ENCODE results near the gene ASAP2. TPM values are rescaled to one million over a fixed set of nuclear protein-coding genes. Genes with fewer than 3 reads are reported as not detected.

The ASAP2 gene
- total RNA-seq, 1 experiment from 2014 or later: 12.6 TPM

GRCh38 chr2:9239616-9240015, 33.0 kb downstream of the ASAP2 start:
- no CpG with 5 or more reads among the region's 5 CpGs for WGBS (ENCODE audit: extremely low coverage, insufficient read length, low lambda C conversion rate)
- TF ChIP-seq CTCF (conservative IDR thresholded peaks at IDR 0.05): no peak
- no peak overlapping the region for H3K27ac ChIP-seq (ENCODE audit: insufficient read length, low read depth, low read length)

More at GRCh38 chr2:9239616-9240015, 33.0 kb downstream of the ASAP2 start:
- Histone ChIP-seq H2BK20ac (ENCODE audit: low read depth, low read length, poor library complexity, severe bottlenecking) (no peak overlapping the region), H3K23ac (ENCODE audit: insufficient read length, low read depth, low read length) (no peak overlapping the region), H3K18ac (ENCODE audit: insufficient read length, low read depth, low read length) (no peak overlapping the region), H3T11ph (ENCODE audit: low read length) (no peak overlapping the region), H3K14ac (ENCODE audit: insufficient read depth, low read length) (no peak overlapping the region), H3K23me2 (ENCODE audit: insufficient read length, low read depth, low read length, poor library complexity, severe bottlenecking) (no peaks in the 10 kb centered on the region), H4K5ac (ENCODE audit: insufficient read length, low read depth, low read length) (no peak overlapping the region), H3K9ac (ENCODE audit: extremely low read depth, insufficient read length, low read length) (no peak overlapping the region), H2AFZ (ENCODE audit: low read length) (no peak overlapping the region), H2BK15ac (ENCODE audit: low read depth, low read length) (no peak overlapping the region), H4K8ac (replicated peaks; ENCODE audit: insufficient read length, low read depth, low read length) (no peak overlapping the region), H2AK5ac (ENCODE audit: insufficient read length, low read length) (no peak overlapping the region), H2BK12ac (ENCODE audit: insufficient read length, low read depth, low read length) (no peak overlapping the region), H3K79me1 (ENCODE audit: insufficient read depth, low read depth, low read length, poor library complexity, severe bottlenecking) (no peaks in the 10 kb centered on the region), H3K4me2 (ENCODE audit: insufficient read depth, insufficient read length, low read length) (no peak overlapping the region), H3K79me2 (ENCODE audit: insufficient read depth, low read length) (no peaks in the 10 kb centered on the region), H4K20me1 (ENCODE audit: control insufficient read depth, insufficient read depth, insufficient read length) (no peaks in the 10 kb centered on the region), H3K27me3 (ENCODE audit: insufficient read depth, low read length) (no peaks in the 10 kb centered on the region), H3K56ac (ENCODE audit: insufficient read length, low read depth, low read length) (no peak overlapping the region), H2BK120ac (ENCODE audit: low read depth, low read length, poor library complexity, severe bottlenecking) (no peak overlapping the region), H3K4ac (ENCODE audit: low read depth, low read length) (no peak overlapping the region), H4K91ac (ENCODE audit: insufficient read length, low read depth, low read length) (no peak overlapping the region), H2BK5ac (ENCODE audit: insufficient read length, low read length) (no peak overlapping the region), H3K4me1 (ENCODE audit: insufficient read depth, low read length) (0 out of 2 replicates have a peak, but pooled peaks cover 2% of the 10 kb centered on the region), H3K9me3 (ENCODE audit: control insufficient read depth, low read depth, low read length) (no peaks in the 10 kb centered on the region)
- Mint-ChIP-seq H3K9me3 (no peaks in the 10 kb centered on the region), H3K27me3 (ENCODE audit: low read depth) (no peaks in the 10 kb centered on the region), H3K27ac (no peak overlapping the region), H3K4me3 (no peak overlapping the region), H3K4me1 (peaks cover 21 to 28% of the 10 kb centered on the region in 2 experiments), H3K36me3 (ENCODE audit: insufficient read depth in 1 of 3, low read depth in 3 of 3) (peaks cover 0 to 3% (median 0%) of the 10 kb centered on the region in 3 experiments; a peak in 1 of 7 replicates)
- DNase-seq: no peak

Data from H9 (cell line).